HFF-Myc (cell line): Measurements from ENCODE around the gene SLC36A1.
"Not testable (repeated sequence)": the region's sequence is repeated elsewhere in the genome, so short reads cannot be mapped to it uniquely, and the experiment has no call there.

Experiments
- DNase-seq: peaks from one replicate; pipeline ENCODE4 v3.0.0-alpha.2; 2011; ENCODE audit warnings: low read depth; ENCODE audit errors: extremely low read depth
- H3K4me3 ChIP-seq: replicated peaks from 2 replicates; pipeline ENCODE4 v1.5.1; 2011; ENCODE audit warnings: low read depth, mild to moderate bottlenecking, control low read depth, low read length
- TF ChIP-seq, protein P1 (sequence below): IDR thresholded peaks from 2 replicates; pipeline ENCODE4 v1.5.1; 2012; ENCODE audit warnings: mild to moderate bottlenecking, low read depth, low read length, control low read depth; ENCODE audit errors: missing control alignments

SLC36A1 gene

DNA sequence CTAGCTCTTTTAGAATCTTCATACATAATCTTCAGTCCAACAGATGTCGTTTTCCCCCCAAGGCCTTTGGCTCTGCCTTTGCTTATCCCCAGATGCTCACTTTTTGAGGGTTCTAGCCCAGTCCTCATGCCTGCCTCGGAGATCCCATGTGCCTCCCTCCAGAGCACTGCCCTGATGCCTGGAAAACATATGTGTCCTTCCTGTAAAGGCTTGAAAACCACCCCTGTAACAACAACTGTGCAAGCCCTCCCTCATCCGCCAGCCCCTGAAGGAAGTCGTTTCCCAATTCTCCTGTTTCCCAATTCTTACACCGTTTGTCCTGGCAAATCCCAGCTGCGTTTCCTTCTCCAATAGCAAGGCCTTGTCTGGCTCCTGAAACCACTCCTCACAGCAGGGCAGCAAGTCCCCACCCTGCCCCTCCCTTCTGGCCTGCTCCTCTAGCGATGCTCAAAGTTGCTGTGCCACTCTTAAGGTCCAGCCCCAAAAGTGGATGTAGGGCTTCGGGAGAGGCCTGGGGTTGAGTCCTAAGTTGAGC is 52.2 kb downstream of the SLC36A1 start:
- DNase-seq = no peak
- TF ChIP-seq, protein P1, sequence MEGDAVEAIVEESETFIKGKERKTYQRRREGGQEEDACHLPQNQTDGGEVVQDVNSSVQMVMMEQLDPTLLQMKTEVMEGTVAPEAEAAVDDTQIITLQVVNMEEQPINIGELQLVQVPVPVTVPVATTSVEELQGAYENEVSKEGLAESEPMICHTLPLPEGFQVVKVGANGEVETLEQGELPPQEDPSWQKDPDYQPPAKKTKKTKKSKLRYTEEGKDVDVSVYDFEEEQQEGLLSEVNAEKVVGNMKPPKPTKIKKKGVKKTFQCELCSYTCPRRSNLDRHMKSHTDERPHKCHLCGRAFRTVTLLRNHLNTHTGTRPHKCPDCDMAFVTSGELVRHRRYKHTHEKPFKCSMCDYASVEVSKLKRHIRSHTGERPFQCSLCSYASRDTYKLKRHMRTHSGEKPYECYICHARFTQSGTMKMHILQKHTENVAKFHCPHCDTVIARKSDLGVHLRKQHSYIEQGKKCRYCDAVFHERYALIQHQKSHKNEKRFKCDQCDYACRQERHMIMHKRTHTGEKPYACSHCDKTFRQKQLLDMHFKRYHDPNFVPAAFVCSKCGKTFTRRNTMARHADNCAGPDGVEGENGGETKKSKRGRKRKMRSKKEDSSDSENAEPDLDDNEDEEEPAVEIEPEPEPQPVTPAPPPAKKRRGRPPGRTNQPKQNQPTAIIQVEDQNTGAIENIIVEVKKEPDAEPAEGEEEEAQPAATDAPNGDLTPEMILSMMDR = no peak
- H3K4me3 ChIP-seq = no peak overlapping the region

DNA sequence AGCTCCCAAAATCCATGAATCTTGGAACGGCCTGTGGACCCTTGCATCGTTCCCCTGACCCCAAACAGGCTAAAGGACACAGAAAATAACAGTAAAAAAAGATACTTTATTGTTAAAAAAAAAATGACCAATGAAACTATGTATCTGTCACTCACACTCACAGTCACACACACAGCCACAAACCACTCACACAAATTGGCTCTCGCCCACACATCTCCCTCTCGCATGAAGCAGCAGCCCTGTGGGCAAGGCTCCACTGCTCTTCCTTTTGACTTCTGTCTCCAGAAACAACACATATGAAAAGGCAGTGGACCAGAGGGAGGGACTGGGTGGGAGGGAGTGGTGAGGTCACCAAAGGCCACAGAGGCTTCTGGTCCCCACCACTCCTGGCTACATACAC is 56.6 kb downstream of the SLC36A1 start:
- DNase-seq = no peak
- TF ChIP-seq, protein P1 = no peak
- no peak overlapping the region for H3K4me3 ChIP-seq

DNA sequence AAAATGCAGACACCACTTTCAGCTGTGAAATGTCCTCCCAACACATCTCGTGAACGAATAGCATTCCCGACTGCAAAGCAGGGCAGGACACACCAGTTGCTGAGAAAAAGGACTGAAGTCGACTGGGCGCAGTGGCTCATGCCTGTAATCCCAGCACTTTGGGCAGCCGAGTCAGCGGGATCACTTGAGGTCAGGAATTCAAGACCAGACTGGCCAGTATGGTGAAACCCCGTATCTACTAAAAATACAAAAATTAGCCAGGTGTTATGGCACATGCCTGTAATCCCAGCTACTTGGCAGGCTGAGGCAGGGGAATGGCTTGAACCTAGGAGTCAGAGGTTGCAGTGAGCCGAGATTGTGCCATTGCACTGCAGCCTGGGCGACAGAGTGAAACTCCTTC is 60.9 kb downstream of the SLC36A1 start:
- H3K4me3 ChIP-seq, DNase-seq: not testable (repeated sequence)

DNA sequence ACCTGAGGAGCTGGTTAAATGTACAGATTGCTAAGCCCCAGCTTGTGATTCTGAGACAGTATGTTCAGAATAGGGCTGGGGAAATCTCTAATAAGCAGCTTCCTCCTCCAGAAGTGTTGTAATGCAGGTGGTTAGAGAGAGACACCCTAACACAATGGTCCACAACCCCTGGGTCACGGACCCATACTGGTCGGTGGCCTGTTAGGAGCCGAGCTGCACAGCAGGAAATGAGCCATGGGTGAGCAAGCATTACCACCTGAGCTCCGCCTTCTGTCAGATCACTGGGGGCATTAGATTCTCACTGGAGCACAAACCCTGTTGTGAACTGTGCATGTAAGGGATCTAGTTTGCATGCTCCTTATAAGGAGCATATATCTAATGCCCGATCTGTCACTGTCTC is 61.8 kb downstream of the SLC36A1 start:
- TF ChIP-seq, protein P1 = no peak
- DNase-seq = no peak
- H3K4me3 ChIP-seq = no peak overlapping the region

DNA sequence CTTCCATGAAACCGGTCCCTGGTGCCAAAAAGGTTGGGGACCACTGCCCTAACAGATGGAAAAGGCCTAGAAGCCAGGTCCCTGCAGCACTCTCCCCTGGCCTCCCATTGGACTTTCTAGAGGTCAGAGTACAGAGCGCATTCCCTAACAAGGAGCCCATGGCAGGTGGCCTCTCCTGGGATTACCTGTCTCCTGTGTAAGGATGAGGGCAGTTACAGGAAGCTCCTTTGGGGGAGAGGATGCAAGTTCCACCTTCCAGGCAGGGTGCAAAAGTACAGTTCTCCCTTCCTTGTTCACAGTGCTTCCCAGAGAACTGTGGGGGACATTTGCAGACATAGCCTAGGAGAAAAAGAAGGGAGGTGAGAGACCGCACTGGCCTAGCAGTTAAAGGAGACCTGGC is 62.4 kb downstream of the SLC36A1 start:
- no peak overlapping the region for H3K4me3 ChIP-seq
- DNase-seq = no peak
- TF ChIP-seq, protein P1 = no peak

DNA sequence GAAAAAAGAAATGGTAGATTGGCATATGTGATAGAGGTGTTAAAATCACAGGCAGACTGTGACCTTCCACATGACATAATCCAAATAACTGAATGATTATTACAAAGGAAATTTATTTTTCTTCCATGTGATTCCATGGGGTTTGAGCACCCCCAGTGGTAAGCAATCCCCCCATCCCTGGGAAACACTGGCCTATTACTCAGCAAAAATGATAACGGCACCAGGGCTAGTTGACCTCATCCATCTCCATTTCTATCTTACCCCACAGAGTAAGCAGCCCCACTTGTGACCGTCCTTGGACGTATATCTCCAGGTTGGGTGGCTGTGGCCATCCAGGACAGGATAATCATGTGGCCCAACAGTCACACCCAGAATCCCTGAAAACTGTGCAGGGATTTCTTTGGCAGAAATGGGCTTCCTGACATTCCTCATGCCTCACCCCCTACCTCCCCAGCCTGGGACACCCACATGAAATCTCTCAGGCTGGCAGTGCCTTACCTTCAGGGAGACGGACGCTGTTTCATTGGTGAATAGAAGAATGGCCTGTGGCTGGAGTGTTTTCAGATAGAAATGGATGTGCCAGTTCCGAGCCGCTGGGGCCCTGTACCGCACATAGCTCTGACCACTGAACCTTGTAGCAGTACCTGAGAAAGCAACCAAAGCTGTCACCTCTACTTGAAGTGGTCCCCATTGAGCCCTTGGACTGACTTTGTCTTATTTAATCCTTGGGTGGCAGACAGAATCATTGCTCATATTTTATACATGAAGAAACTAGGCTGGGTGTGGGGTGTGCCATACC is 69.9 kb downstream of the SLC36A1 start:
- DNase-seq = no peak
- TF ChIP-seq, protein P1 = no peak

DNA sequence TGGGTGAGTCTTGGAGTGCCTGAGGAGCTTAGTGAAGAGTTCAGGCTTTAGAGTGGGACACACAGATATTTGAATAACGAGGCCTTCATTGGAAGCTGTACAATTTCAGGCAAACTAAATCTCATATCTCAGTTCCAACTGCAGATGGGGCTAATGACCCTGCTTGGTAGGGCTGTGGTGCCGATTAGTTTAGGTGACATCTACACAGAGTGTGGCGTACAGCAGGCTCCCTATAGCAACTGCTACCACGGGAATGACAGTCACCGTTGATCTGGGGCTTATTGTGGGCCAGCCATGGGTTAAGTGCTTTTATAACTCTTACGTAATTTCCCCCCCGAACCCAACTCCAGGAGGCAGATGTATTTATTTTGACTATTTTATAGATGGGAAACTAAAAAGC is 72.9 kb downstream of the SLC36A1 start:
- TF ChIP-seq, protein P1 = no peak
- no peak for DNase-seq
- no peak overlapping the region for H3K4me3 ChIP-seq

More for the DNA sequence above, 69.9 kb downstream of the SLC36A1 start:
- no peak overlapping the region for H3K4me3 ChIP-seq
